A549 treated with CORT108297 at 1 μM for 4 hours (cell line): ENCODE measurements around the gene ZSWIM2. TPM values are rescaled to one million over a fixed set of nuclear protein-coding genes. Genes with fewer than 3 reads are reported as not detected.

Experiments
- total RNA-seq: library from RNA; stranded (reverse); fragments of 200-300 nt; extraction: Qiagen RNA extraction; gene quantifications from 5 replicates; pipeline ENCODE4 v1.2.3, GENCODE V29; 2022

ZSWIM2 gene
- total RNA-seq = not detected in 5 replicates

DNA sequence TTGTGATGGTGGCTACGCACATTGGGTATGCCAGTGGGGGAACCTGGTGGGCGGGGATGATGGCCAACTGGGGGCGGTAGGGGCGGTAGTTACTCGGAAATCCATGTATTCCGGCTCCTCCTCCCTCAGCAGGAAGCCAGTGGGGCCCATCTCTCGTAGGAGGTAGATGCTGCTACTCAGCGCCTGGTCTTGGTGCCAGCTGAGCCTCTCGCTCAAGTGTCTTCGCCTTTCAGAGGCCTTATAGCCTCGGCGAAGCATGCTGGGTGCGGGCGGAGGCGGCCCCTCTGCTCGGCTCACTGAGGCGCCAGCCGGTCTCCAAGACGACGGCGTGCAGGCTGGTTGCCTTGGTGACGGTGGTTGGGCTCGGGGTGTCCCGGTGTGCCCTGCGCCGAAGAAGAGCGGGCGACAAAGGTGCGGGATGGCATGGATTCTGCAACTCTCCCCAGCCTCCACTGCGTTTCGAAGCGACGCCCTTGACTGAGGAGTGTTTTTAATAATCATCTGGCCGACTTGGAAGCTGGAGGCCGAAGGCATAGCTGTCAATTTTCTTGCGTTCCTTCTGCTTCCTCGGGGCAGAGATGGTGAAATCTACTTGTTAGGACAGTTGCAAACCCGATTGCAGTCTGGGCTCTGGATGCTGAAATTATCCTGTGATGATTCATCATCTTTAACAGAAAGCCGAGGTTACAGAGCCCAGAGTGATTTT lies at the start of gene ZSWIM2:
ZSWIM2 (minus strand) TSS at position 298 of the 706 bp plus-strand sequence; CDS start at position 258, 40 bp downstream.

Other genes starting within 250 kb of the ZSWIM2 start
- 1.6 to 2.4 TPM (median 2.1 TPM) in 5 replicates for gene FAM171B, start 155.1 kb downstream of the ZSWIM2 start, total RNA-seq